HG02970 (cell line): ENCODE data around the gene PCDHGA1.
"Not testable (repeated sequence)": the region's sequence is repeated elsewhere in the genome, so short reads cannot be mapped to it uniquely, and the experiment has no call there.

Source experiments
- ATAC-seq: cut with Tn5 transposase; IDR thresholded peaks from one replicate; pipeline ENCODE4 v1.9.1; 2021; ENCODE audit warnings: mild to moderate bottlenecking, moderate library complexity, moderate number of reproducible peaks; ENCODE audit not compliant: unreplicated experiment, low FRiP score

PCDHGA1 gene

GRCh38 chr5:141375444-141376155 is 45.3 kb downstream of the PCDHGA1 start:
- ATAC-seq, result not testable (repeated sequence)

GRCh38 chr5:141382469-141383294 is 52.4 kb downstream of the PCDHGA1 start, which contains the start of gene PCDHGA7:
PCDHGA7 (plus strand) TSS chr5:141382742; CDS start chr5:141382900, 158 bp downstream.
- no peak for ATAC-seq

DNA sequence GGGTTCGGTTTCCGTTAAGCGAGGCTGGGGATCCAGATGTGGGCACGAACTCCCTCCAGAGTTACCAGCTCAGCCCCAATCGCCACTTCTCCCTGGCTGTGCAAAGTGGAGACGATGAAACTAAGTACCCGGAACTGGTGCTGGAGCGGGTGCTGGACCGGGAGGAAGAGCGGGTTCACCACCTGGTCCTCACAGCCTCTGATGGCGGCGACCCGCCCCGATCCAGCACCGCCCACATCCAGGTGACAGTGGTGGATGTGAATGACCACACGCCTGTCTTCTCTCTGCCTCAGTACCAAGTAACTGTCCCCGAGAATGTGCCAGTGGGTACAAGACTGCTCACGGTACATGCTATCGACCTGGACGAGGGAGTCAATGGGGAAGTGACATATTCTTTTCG is 53.0 kb downstream of the PCDHGA1 start:
- ATAC-seq, result no peak

GRCh38 chr5:141384471-141385267 is 54.4 kb downstream of the PCDHGA1 start:
- no peak for ATAC-seq

DNA sequence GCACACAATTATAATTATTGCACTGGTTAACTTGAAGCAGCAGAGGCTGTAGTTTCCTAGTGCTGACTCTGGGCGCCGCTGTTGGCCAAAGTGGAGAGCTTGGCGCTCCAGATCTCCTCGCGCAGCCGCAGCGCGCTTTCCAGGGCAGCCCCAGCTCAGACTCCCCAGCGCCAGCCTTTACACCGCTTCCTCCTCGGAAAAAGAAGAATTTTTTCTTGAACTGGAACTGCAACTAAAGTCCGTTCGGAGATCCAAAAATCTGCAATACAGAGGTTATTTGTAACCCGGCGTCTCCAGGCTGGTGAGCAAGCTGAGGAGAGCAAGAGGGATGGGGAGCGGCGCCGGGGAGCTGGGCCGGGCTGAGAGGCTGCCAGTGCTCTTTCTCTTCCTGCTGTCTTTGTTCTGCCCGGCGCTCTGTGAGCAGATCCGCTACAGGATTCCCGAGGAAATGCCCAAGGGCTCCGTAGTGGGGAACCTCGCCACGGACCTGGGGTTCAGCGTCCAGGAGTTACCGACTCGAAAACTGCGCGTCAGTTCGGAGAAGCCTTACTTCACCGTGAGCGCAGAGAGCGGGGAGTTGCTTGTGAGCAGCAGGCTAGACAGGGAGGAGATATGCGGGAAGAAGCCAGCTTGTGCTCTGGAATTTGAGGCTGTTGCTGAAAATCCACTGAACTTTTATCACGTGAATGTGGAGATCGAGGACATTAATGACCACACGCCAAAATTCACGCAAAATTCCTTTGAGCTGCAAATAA is 57.4 kb downstream of the PCDHGA1 start, which contains the start of gene PCDHGB4:
PCDHGB4 (plus strand) TSS at position 142 of the 755 bp plus-strand sequence; CDS start at position 329, 187 bp downstream.
- ATAC-seq, result not testable (repeated sequence)

DNA sequence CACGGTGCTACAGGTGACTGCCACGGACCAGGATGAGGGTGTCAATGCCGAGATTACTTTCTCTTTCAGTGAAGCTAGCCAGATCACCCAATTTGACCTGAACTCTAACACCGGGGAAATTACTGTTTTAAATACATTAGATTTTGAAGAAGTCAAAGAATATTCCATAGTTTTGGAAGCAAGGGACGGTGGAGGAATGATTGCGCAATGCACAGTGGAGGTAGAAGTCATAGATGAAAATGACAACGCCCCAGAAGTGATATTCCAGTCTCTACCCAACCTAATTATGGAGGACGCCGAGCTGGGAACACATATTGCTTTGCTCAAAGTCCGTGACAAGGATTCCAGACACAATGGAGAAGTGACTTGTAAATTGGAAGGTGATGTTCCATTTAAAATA is 58.3 kb downstream of the PCDHGA1 start:
- ATAC-seq, result no peak

- ATAC-seq, result no peak
Measured at GRCh38 chr5:141389153-141390042, 59.1 kb downstream of the PCDHGA1 start.

- ATAC-seq, result no peak
Measured at GRCh38 chr5:141392429-141393198, 62.3 kb downstream of the PCDHGA1 start, which contains the start of gene PCDHGA8. PCDHGA8 (plus strand) TSS chr5:141392633; CDS start chr5:141392814, 181 bp downstream.

GRCh38 chr5:141393267-141393666 is 63.0 kb downstream of the PCDHGA1 start:
- ATAC-seq, result no peak

GRCh38 chr5:141394401-141395187 is 64.3 kb downstream of the PCDHGA1 start:
- ATAC-seq, result not testable (repeated sequence)

DNA sequence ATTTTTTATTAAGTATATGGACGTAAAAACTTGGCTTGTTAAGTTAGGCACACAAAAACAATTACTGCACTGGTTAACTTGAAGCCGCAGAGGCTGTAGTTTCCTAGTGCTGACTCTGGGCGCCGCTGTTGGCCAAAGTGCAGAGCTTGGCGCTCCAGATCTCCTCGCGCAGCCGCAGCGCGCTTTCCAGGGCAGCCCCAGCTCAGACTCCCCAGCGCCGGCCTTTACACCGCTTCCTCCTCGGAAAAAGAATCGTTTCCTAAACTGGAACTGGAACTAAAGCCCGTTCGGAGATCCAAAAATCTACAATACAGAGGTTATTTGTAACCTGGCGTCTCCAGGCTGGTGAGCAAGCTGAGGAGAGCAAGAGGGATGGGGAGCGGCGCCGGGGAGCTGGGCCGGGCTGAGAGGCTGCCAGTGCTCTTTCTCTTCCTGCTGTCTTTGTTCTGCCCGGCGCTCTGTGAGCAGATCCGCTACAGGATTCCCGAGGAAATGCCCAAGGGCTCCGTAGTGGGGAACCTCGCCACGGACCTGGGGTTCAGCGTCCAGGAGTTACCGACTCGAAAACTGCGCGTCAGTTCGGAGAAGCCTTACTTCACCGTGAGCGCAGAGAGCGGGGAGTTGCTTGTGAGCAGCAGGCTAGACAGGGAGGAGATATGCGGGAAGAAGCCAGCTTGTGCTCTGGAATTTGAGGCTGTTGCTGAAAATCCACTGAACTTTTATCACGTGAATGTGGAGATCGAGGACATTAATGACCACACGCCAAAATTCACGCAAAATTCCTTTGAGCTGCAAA is 67.6 kb downstream of the PCDHGA1 start, which contains the start of gene PCDHGB5:
PCDHGB5 (plus strand) TSS at position 192 of the 796 bp plus-strand sequence; CDS start at position 373, 181 bp downstream.
- ATAC-seq, result not testable (repeated sequence)

GRCh38 chr5:141398608-141399007 is 68.3 kb downstream of the PCDHGA1 start:
- no peak for ATAC-seq

DNA sequence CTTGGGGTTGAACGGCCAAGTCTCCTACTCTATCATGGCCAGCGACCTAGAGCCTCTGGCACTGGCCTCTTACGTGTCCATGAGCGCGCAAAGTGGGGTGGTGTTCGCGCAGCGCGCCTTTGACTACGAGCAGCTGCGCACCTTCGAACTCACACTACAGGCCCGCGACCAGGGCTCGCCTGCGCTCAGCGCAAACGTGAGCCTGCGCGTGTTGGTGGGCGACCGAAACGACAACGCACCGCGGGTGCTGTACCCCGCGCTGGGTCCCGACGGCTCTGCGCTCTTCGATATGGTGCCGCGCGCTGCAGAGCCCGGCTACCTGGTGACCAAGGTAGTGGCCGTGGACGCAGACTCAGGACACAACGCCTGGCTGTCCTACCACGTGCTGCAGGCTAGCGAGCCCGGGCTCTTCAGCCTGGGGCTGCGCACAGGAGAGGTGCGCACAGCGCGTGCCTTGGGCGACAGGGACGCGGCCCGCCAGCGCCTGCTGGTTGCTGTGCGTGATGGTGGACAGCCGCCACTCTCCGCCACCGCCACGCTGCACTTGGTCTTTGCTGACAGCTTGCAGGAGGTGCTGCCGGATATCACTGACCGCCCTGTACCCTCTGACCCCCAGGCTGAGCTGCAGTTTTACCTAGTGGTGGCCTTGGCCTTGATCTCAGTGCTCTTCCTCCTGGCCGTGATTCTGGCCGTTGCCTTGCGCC is 69.4 kb downstream of the PCDHGA1 start:
- no peak for ATAC-seq

DNA sequence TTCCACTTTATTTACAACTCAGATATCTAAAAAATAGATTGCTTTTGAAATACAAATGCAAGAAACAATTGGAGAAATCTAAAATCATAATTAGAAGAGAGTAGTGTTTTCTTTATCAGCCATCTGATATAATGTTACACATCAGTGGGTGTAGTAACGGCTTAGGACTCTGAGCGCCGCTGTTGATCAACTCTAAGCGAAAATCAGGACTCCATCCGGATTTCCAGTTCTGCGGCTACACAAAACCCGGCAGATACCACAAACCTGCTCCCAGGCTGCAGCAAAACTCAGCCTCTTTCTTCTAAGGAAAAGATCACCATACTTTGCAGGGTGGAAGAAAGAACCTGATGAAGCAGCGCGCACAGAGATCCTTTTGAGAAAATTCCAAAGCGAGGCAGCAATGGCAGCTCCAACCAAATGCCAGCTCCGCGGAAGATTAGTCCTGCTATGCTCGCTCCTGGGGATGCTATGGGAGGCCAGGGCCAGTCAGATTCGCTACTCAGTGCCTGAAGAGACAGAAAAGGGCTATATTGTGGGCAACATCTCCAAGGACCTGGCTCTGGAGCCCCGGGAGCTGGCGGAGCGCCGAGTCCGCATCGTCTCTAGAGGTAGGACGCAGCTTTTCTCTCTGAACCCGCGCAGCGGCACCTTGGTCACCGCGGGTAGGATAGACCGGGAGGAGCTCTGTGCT is 72.4 kb downstream of the PCDHGA1 start, which contains the start of gene PCDHGA9:
PCDHGA9 (plus strand) TSS at position 226 of the 691 bp plus-strand sequence; CDS start at position 401, 175 bp downstream.
- no peak for ATAC-seq

DNA sequence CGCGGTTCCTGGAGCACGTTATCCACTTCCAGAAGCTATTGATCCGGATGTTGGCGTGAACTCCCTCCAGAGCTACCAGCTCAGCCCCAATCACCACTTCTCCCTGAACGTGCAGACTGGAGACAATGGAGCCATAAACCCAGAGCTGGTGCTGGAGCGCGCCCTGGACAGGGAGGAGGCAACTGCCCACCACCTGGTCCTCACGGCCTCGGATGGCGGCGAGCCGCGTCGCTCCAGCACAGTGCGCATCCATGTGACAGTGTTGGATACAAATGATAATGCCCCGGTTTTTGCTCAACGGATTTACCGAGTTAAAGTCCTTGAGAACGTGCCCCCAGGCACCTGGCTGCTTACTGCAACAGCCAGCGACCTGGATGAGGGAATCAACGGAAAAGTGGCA is 73.1 kb downstream of the PCDHGA1 start:
- no peak for ATAC-seq
